HG02840 (cell line): ENCODE results near the gene GIPC2.

Source experiments
- ATAC-seq: cut with Tn5 transposase; IDR thresholded peaks from one replicate; pipeline ENCODE4 v1.9.1; 2021; ENCODE audit warnings: mild to moderate bottlenecking, moderate library complexity, moderate number of reproducible peaks; ENCODE audit not compliant: unreplicated experiment, low FRiP score

GIPC2 gene

GRCh38 chr1:78136680-78137079 is 90.9 kb downstream of the GIPC2 start:
- ATAC-seq, result no peak

GRCh38 chr1:78141531-78142231 is 95.9 kb downstream of the GIPC2 start:
- ATAC-seq, result no peak

- peak; percentile 4 for ATAC-seq
Observed at GRCh38 chr1:78142736-78143135, 97.0 kb downstream of the GIPC2 start.

GRCh38 chr1:78143152-78143551 is 97.4 kb downstream of the GIPC2 start:
- peak; percentile 70 for ATAC-seq

GRCh38 chr1:78143673-78144072 is 97.9 kb downstream of the GIPC2 start:
- ATAC-seq, result no peak

GRCh38 chr1:78145105-78145580 is 99.4 kb downstream of the GIPC2 start:
- peak; percentile 65 for ATAC-seq

GRCh38 chr1:78146205-78146771 is 100.5 kb downstream of the GIPC2 start:
- no peak for ATAC-seq

- ATAC-seq, result no peak
Observed at GRCh38 chr1:78147031-78147430, 101.3 kb downstream of the GIPC2 start.

- no peak for ATAC-seq
Observed at GRCh38 chr1:78153092-78153736, 107.4 kb downstream of the GIPC2 start.

- no peak for ATAC-seq
Observed at GRCh38 chr1:78155121-78155520, 109.4 kb downstream of the GIPC2 start.

GRCh38 chr1:78156805-78157521 is 111.2 kb downstream of the GIPC2 start:
- ATAC-seq, result no peak

GRCh38 chr1:78165816-78166215 is 120.0 kb downstream of the GIPC2 start:
- ATAC-seq, result no peak

GRCh38 chr1:78168306-78168705 is 122.5 kb downstream of the GIPC2 start:
- no peak for ATAC-seq

GRCh38 chr1:78170859-78171258 is 125.1 kb downstream of the GIPC2 start:
- ATAC-seq, result no peak

- ATAC-seq, result no peak
Observed at GRCh38 chr1:78171736-78172590, 126.2 kb downstream of the GIPC2 start.

- ATAC-seq, result no peak
Observed at GRCh38 chr1:78176448-78176847, 130.7 kb downstream of the GIPC2 start.

GRCh38 chr1:78177708-78178270 is 132.0 kb downstream of the GIPC2 start:
- no peak for ATAC-seq

- ATAC-seq, result no peak
Observed at GRCh38 chr1:78178816-78179215, 133.1 kb downstream of the GIPC2 start.

- ATAC-seq, result no peak
Observed at GRCh38 chr1:78184460-78185072, 138.8 kb downstream of the GIPC2 start.
